NCI-H748 (cell line): ENCODE measurements around the gene SAP30BP.

Experiments
- DNase-seq: peaks from one replicate; lab custom pipeline; 2025; ENCODE audit not compliant: unreplicated experiment; lab: John Stamatoyannopoulos, UW

The SAP30BP gene

GRCh38 chr17:75755990-75756389, 88.9 kb downstream of the SAP30BP start:
- no peak for DNase-seq

GRCh38 chr17:75756451-75757085, 89.4 kb downstream of the SAP30BP start:
- no peak for DNase-seq

GRCh38 chr17:75757086-75757681, 90.0 kb downstream of the SAP30BP start:
- DNase-seq: no peak
